Fibroblast of lung (primary cell): Measurements from ENCODE around the gene SPATA2. TPM values are rescaled to one million over a fixed set of nuclear protein-coding genes. Genes with fewer than 3 reads are reported as not detected.

Experiments
- DNase-seq, 2 donors: peaks; one replicate each; pipeline versions ENCODE4 v3.0.0 to v3.0.0-alpha.2; 2010; ENCODE audit warnings: low read depth in 2 of 2
- H2AFZ ChIP-seq: 2 replicates; pipeline ENCODE4 v1.5.1; 2012; ENCODE audit warnings: low read length, control low read depth, inconsistent platforms
- H3K27ac ChIP-seq: 2 replicates; pipeline ENCODE4 v1.5.1; 2011; ENCODE audit warnings: low read length, control low read depth; ENCODE audit not compliant: insufficient read depth
- H3K27me3 ChIP-seq: 2 replicates; pipeline ENCODE4 v1.5.1; 2011; ENCODE audit warnings: mild to moderate bottlenecking, low read length; ENCODE audit not compliant: control insufficient read depth, insufficient read depth
- H3K36me3 ChIP-seq: 2 replicates; pipeline ENCODE4 v1.5.1; 2011; ENCODE audit warnings: low read length; ENCODE audit not compliant: control insufficient read depth, insufficient read depth
- H3K4me1 ChIP-seq: 2 replicates; pipeline ENCODE4 v1.5.1; 2011; ENCODE audit warnings: low read length; ENCODE audit not compliant: control insufficient read depth, insufficient read depth; ENCODE audit errors: extremely low read depth
- H3K4me2 ChIP-seq: 2 replicates; pipeline ENCODE4 v1.5.1; 2011; ENCODE audit warnings: low read length, control low read depth; ENCODE audit not compliant: insufficient read depth; ENCODE audit errors: extremely low read depth
- H3K4me3 ChIP-seq, 4 experiments: fragments of 200-600 bp in 1 of 4; sonication (generic) in 1 of 4; replicated peaks in 1 of 4; 2 replicates each; pipeline ENCODE4 v1.5.1; 2011 to 2016; ENCODE audit warnings: low read length in 4 of 4, low read depth in 3 of 4, mild to moderate bottlenecking in 3 of 4, control low read depth in 2 of 4, inconsistent platforms in 1 of 4, mixed read lengths in 1 of 4; ENCODE audit not compliant: insufficient read depth in 1 of 4; ENCODE audit errors: control extremely low read depth in 1 of 4
- H3K79me2 ChIP-seq: 2 replicates; pipeline ENCODE4 v1.5.1; 2012; ENCODE audit warnings: mild to moderate bottlenecking, low read length, inconsistent platforms; ENCODE audit not compliant: control insufficient read depth, insufficient read depth
- H3K9ac ChIP-seq: 2 replicates; pipeline ENCODE4 v1.5.1; 2011; ENCODE audit warnings: mild to moderate bottlenecking, low read length, control low read depth; ENCODE audit not compliant: insufficient read depth
- H3K9me3 ChIP-seq: 2 replicates; pipeline ENCODE4 v1.5.1; 2012; ENCODE audit warnings: low read depth, low read length; ENCODE audit not compliant: control insufficient read depth, insufficient read depth
- H4K20me1 ChIP-seq: 2 replicates; pipeline ENCODE4 v1.5.1; 2011; ENCODE audit warnings: low read length; ENCODE audit not compliant: control insufficient read depth, insufficient read depth; ENCODE audit errors: extremely low read depth
- EZH2 ChIP-seq: IDR thresholded peaks from 2 replicates; pipeline ENCODE4 v1.5.1; 2012; ENCODE audit warnings: low read length, control low read depth, mild to moderate bottlenecking; ENCODE audit errors: missing control alignments
- polyA plus RNA-seq, 2 donors: library from polyadenylated mRNA; depleted of rRNA in 1 of 2; stranded (reverse) in 1 of 2; unstranded in 1 of 2; fragments of >200 nt; gene quantifications; 2 replicates each; pipeline ENCODE4 v1.2.1, GENCODE V29; 2011 to 2012; ENCODE audit warnings: missing spikeins in 1 of 2
- total RNA-seq: library from RNA; depleted of rRNA; stranded (reverse); fragments of >200 nt; gene quantifications from 2 replicates; pipeline ENCODE4 v1.2.1, GENCODE V29; 2014
- TF ChIP-seq, protein P1 (sequence below), 2 donors: IDR thresholded peaks in 1 of 2; conservative IDR thresholded peaks in 1 of 2; 1 replicate in 1 of 2; 2 replicates in 1 of 2; pipeline ENCODE4 v1.5.1; 2011 to 2012; ENCODE audit warnings: low read length in 2 of 2, control low read depth in 1 of 2, inconsistent platforms in 1 of 2, low read depth in 1 of 2, mild to moderate bottlenecking in 1 of 2

Gene SPATA2
- total and polyA plus RNA-seq, 2 donors (not counting 1 experiment from before 2014, with no cell fraction given): 2.0 to 3.6 TPM

DNA sequence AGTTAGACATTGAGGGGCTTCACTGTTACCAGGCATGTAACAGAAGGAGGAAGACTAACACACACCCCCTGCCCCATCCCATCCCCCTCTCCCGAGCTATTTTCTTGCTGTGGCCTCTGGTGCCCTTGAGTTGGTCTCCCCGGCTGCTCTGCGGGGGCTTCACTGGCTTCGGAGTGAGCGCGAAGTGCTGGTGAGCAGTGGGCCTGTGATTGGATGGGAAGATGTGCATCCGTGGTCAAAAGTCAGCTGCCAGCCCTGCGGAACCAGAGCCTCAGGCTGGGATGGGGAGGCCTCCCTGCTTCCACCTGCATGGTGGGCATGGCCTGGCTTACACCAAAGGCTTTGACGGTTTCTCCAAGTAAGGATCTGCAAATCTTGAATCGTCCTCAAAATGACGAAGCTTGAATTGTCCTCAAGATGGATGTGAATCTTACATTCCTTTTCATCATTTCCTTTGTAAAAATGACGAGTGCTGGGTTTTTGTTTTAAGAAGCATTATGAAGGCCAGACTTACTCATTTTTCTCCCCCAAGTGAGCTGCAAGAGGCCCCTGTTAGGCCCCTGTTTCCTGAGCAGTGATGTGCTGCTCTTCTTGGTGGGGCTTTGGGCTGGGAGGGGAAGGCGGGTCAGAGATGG is 23.7 kb downstream of the SPATA2 start:
- TF ChIP-seq, protein P1, sequence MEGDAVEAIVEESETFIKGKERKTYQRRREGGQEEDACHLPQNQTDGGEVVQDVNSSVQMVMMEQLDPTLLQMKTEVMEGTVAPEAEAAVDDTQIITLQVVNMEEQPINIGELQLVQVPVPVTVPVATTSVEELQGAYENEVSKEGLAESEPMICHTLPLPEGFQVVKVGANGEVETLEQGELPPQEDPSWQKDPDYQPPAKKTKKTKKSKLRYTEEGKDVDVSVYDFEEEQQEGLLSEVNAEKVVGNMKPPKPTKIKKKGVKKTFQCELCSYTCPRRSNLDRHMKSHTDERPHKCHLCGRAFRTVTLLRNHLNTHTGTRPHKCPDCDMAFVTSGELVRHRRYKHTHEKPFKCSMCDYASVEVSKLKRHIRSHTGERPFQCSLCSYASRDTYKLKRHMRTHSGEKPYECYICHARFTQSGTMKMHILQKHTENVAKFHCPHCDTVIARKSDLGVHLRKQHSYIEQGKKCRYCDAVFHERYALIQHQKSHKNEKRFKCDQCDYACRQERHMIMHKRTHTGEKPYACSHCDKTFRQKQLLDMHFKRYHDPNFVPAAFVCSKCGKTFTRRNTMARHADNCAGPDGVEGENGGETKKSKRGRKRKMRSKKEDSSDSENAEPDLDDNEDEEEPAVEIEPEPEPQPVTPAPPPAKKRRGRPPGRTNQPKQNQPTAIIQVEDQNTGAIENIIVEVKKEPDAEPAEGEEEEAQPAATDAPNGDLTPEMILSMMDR (conservative IDR thresholded peaks at IDR 0.05 in 1 of 2, IDR thresholded peaks at IDR 0.05 in 1 of 2; ENCODE audit: low read depth in 1 of 2, low read length in 2 of 2): no peak
- no peak for TF ChIP-seq EZH2
- Histone ChIP-seq H3K4me1 (peaks cover 13% of the 10 kb centered on the region), H3K79me2 (no peaks in the 10 kb centered on the region), H3K4me2 (no peak overlapping the region), H3K27me3 (no peaks in the 10 kb centered on the region), H3K27ac (no peak overlapping the region), H2AFZ (no peak overlapping the region), H3K9ac (no peak overlapping the region), H3K9me3 (no peaks in the 10 kb centered on the region), H3K36me3 (peaks cover 4% of the 10 kb centered on the region), H3K4me3 (no peak overlapping the region), H4K20me1 (no peaks in the 10 kb centered on the region)
- no peak for DNase-seq

DNA sequence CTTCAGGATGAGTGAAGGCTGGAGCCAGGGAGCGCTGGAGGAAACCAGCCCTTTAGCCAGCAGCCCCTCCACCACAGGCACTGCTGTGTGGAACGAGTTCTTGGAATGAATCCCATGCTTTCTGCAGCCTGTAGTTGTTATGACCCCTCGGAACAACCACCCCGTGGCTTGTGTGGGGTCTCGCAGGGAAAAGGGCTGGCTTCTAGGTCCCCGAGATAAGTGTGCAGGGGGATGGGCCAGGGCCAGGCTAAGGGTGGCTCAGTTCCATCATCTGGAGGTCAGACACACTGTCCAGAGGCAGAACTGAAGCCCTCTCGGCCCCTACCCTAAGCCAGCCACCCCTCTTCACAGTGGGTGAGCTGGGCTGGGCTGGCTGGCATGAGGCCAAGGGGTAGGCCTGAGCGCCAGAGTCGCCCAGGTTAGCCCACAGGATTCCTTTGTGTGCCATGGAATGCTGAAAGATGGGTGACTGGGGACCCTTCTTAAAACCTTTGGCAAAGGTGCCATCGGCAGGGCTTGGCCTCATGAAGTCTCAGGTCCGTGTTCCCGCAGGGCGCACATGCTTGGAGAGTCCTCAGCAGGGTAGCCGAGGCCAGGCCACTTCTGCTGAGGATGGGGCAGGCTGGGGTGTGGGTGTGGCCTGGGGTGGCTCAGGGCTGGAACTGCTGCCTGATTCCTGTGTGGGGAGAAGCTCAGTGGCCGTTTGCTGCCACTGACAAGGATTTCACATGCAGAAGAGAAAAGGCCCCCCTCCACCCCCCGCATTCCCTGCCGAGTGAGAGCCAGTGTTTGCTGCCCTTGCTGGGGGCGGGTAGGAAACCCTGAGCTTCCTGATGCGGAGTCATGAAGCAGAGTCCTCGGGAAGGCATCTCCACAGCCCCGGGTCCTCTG is 24.6 kb downstream of the SPATA2 start:
- DNase-seq: no peak
- TF ChIP-seq, protein P1 (conservative IDR thresholded peaks at IDR 0.05 in 1 of 2, IDR thresholded peaks at IDR 0.05 in 1 of 2; ENCODE audit: low read depth in 1 of 2, low read length in 2 of 2): no peak
- no peak for TF ChIP-seq EZH2
- no peak overlapping the region for H3K27ac ChIP-seq

DNA sequence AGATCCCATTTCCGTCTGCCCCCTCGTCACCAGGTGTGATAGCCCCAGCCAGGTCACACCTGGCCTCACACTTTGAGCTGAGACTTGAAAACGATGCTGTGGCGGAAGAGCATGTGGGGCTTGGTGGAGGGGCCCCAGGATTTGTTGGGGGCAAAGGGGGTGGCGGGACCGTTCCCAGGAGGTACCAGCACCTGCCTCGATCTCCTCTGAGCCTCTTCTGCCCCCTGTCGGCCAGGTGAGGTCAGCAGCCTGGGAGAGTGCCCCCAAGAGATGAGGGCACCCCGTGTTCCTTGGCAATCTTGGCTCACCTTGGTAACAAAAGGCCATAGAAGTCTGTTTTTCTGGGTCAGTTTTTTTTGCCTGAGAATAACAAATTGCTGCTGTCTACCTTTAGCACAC is 25.4 kb downstream of the SPATA2 start:
- Histone ChIP-seq H3K27me3 (no peaks in the 10 kb centered on the region), H3K9ac (no peak overlapping the region), H3K27ac (no peak overlapping the region), H3K79me2 (no peaks in the 10 kb centered on the region), H3K4me1 (peaks cover 13% of the 10 kb centered on the region), H3K36me3 (peaks cover 7% of the 10 kb centered on the region), H3K4me3 (no peak overlapping the region), H4K20me1 (no peaks in the 10 kb centered on the region), H3K4me2 (no peak overlapping the region), H3K9me3 (no peaks in the 10 kb centered on the region), H2AFZ (no peak overlapping the region)
- TF ChIP-seq EZH2: no peak
- TF ChIP-seq, protein P1 (conservative IDR thresholded peaks at IDR 0.05 in 1 of 2, IDR thresholded peaks at IDR 0.05 in 1 of 2; ENCODE audit: low read depth in 1 of 2, low read length in 2 of 2): no peak
- no peak for DNase-seq

More for the DNA sequence above, 24.6 kb downstream of the SPATA2 start:
- Histone ChIP-seq H3K9me3 (no peaks in the 10 kb centered on the region), H2AFZ (no peak overlapping the region), H3K4me3 (no peak overlapping the region), H3K9ac (no peak overlapping the region), H3K36me3 (peaks cover 6% of the 10 kb centered on the region), H4K20me1 (no peaks in the 10 kb centered on the region), H3K4me1 (peaks cover 13% of the 10 kb centered on the region), H3K27me3 (no peaks in the 10 kb centered on the region), H3K79me2 (no peaks in the 10 kb centered on the region), H3K4me2 (no peak overlapping the region)
